Measurements from ENCODE around the gene KCNIP4. TPM values are rescaled to one million over a fixed set of nuclear protein-coding genes. Genes with fewer than 3 reads are reported as not detected.

The KCNIP4 gene
- total RNA-seq, 3 donors from 2014 or later (not counting 1 experiment from before 2014, with no cell fraction given): not detected

- DNase-seq (no peak), ATAC-seq (no peak)
- H3K9me3 Mint-ChIP-seq: peaks cover 0 to 2% of the 10 kb centered on the region in 2 donors
- Histone ChIP-seq H3K27ac (ENCODE audit: low read length) (no peak overlapping the region), H3K36me3 (ENCODE audit: control insufficient read depth, insufficient read depth, low read length) (no peaks in the 10 kb centered on the region), H3K4me3 (ENCODE audit: low read length) (no peak overlapping the region), H3K9me3 (ENCODE audit: control insufficient read depth, insufficient read depth, low read length) (no peaks in the 10 kb centered on the region), H3K27me3 (ENCODE audit: control insufficient read depth, insufficient read depth, low read length) (no peaks in the 10 kb centered on the region), H3K4me1 (ENCODE audit: control insufficient read depth, insufficient read depth, low read length) (no peaks in the 10 kb centered on the region)
- 0% methylated on average over 1 of the region's 2 CpGs for WGBS (ENCODE audit: insufficient coverage)
- intact Hi-C loops (cut with micrococcal nuclease): no loop called here
- peaks cover 0 to 7% of the 10 kb centered on the region in 2 donors for H3K27me3 Mint-ChIP-seq (ENCODE audit: low read depth in 2 of 2)
- H3K36me3 Mint-ChIP-seq: no peaks in the 10 kb centered on the region
- no peaks in the 10 kb centered on the region for H3K4me1 Mint-ChIP-seq
- no peak for TF ChIP-seq CTCF (IDR thresholded peaks at IDR 0.05)
- H3K27ac Mint-ChIP-seq: no peak overlapping the region
- H3K4me3 Mint-ChIP-seq: no peak overlapping the region
Measured at GRCh38 chr4:21778702-21779101, 169.9 kb downstream of the KCNIP4 start.

GRCh38 chr4:21775703-21776102, 172.9 kb downstream of the KCNIP4 start:
- Histone ChIP-seq H3K36me3 (ENCODE audit: control insufficient read depth, insufficient read depth, low read length) (no peaks in the 10 kb centered on the region), H3K27me3 (ENCODE audit: control insufficient read depth, insufficient read depth, low read length) (no peaks in the 10 kb centered on the region), H3K27ac (ENCODE audit: low read length) (no peak overlapping the region), H3K9me3 (ENCODE audit: control insufficient read depth, insufficient read depth, low read length) (no peaks in the 10 kb centered on the region), H3K4me1 (ENCODE audit: control insufficient read depth, insufficient read depth, low read length) (no peaks in the 10 kb centered on the region), H3K4me3 (ENCODE audit: low read length) (no peak overlapping the region)
- DNase-seq: no peak
- Mint-ChIP-seq H3K4me3 (no peak overlapping the region), H3K27ac (no peak overlapping the region), H3K9me3 (peaks cover 0 to 2% of the 10 kb centered on the region in 2 donors), H3K36me3 (no peaks in the 10 kb centered on the region), H3K4me1 (no peaks in the 10 kb centered on the region), H3K27me3 (ENCODE audit: low read depth in 2 of 2) (peaks cover 0 to 9% of the 10 kb centered on the region in 2 donors)
- WGBS (ENCODE audit: insufficient coverage): 91% methylated on average over 3 of the region's 3 CpGs
- intact Hi-C loops (cut with micrococcal nuclease): no loop called here
- TF ChIP-seq CTCF (IDR thresholded peaks at IDR 0.05): no peak
- ATAC-seq: no peak

GRCh38 chr4:21769404-21770147, 179.0 kb downstream of the KCNIP4 start:
- Mint-ChIP-seq H3K9me3 (no peaks in the 10 kb centered on the region), H3K4me3 (no peak overlapping the region), H3K4me1 (peaks cover 0 to 5% of the 10 kb centered on the region in 2 donors), H3K27me3 (ENCODE audit: low read depth in 2 of 2) (peaks cover 0 to 11% of the 10 kb centered on the region in 2 donors), H3K27ac (no peak overlapping the region), H3K36me3 (no peaks in the 10 kb centered on the region)
- Histone ChIP-seq H3K4me3 (ENCODE audit: low read length) (no peak overlapping the region), H3K27ac (ENCODE audit: low read length) (no peak overlapping the region), H3K9me3 (ENCODE audit: control insufficient read depth, insufficient read depth, low read length) (no peaks in the 10 kb centered on the region), H3K36me3 (ENCODE audit: control insufficient read depth, insufficient read depth, low read length) (no peaks in the 10 kb centered on the region), H3K4me1 (ENCODE audit: control insufficient read depth, insufficient read depth, low read length) (no peaks in the 10 kb centered on the region), H3K27me3 (ENCODE audit: control insufficient read depth, insufficient read depth, low read length) (no peaks in the 10 kb centered on the region)
- intact Hi-C loops (cut with micrococcal nuclease): loop anchor here (5.0 kb wide), 1 partner anchor 1352 kb away; no protein-coding TSS in a partner anchor
- no peak for DNase-seq
- no peak for ATAC-seq
- no peak for TF ChIP-seq CTCF (IDR thresholded peaks at IDR 0.05)
- no CpG with 5 or more reads among the region's 4 CpGs for WGBS (ENCODE audit: insufficient coverage)
